ENCODE data around the gene ARX.

ARX gene

DNA sequence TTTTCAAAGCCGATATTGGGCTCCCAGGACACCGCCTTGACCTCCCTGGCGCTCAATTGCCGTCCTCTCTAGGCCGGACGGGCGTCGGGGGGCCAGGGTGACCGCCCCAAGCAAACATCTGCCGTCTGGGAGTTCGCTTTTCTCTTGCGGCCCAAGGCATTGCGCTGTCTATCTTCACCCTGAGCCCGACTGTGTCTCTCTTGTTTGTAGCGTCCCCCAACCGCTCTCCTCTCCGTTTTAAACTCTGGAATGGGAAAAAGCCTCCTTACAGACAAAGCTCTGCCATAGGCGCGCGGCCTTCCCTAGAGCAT is 551 bp upstream of the ARX start:
- DNase-seq, result no peak

- no peak for DNase-seq
These were observed 1.4 kb downstream of the ARX start for GRCh38 chrX:25014366-25014838.

GRCh38 chrX:25013632-25014365 is 2.0 kb downstream of the ARX start:
- no peak for DNase-seq

GRCh38 chrX:25012793-25013631 is 2.8 kb downstream of the ARX start:
- no peak for DNase-seq

GRCh38 chrX:25012433-25012735 is 3.4 kb downstream of the ARX start:
- no peak for DNase-seq

DNA sequence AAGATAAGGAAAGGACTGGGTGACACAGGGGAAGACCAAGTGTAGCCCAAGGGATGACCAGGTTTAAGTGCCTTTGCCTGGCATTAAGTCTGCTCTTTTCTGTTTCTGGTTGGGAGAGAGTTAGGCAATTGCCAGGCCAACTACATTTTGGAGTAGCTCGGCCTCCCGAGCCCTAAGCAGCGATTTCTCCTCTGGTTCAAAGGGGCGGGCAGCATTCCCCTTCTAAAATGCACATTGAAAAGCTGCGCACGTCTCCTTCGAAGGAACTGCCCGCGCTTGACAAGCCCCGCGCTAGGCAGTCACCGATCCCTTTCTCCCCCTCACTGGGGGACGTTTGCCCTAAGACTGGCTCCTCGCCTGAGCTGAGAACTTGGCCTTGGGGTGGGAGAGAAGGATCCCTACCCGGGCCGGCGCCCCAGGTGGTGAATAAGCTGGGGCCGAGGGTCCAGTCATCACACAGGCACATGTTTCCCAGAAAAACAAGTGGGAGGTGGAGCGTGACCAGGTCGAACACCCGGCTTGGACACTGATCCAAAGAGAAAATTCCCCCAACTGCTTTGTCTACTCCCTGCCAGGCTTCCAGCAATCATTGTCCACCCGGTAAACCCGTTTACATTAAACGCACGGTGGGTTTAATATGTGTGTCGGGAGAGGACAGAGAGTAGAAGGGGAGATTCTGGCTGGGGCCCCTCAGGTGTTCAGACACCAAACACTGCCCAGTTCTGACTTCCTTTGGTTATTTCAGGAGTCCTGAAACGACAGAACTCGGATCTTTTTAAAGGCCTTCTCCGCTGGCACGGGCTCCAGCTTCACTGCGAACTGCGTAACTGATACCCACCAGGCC is 4.0 kb downstream of the ARX start:
- DNase-seq, result no peak

DNA sequence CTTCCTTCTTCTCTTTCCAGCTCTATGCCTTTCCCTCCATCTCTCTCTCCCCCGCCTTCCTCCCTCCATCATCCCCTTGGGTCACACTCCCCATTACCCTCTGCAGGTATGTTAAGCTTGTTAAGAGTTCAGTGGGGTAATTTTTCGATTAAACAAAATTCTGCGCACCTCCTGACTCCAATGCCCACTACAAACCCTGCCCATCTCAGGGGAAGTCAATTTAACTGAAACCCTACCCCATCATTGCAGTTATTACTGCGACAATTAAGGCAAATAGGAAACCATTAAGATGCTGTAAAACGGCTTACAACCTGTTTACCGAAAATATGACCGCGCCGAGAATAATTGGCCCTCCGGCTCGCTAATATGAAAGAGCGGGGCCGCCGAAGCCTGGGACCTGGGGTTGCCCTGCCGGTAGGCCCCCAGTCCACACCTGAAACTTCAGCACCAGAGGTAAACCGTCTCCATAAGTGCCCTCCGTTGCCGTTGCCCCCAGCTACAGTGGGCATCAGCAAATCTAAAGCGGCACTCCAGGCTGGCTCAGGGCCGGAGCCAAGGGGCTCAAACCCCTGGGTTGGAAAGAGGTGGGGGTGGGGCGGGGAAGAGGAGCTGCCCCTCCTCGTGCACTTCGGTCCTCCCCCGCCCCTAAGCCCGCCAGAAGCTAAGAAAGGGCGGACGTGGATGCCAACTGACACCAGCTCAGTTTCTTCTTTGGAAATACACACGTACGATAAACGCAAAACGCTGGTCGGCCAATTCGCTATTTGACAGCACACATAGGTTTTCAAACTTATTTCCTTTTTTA is 4.8 kb downstream of the ARX start:
- DNase-seq, result no peak

DNA sequence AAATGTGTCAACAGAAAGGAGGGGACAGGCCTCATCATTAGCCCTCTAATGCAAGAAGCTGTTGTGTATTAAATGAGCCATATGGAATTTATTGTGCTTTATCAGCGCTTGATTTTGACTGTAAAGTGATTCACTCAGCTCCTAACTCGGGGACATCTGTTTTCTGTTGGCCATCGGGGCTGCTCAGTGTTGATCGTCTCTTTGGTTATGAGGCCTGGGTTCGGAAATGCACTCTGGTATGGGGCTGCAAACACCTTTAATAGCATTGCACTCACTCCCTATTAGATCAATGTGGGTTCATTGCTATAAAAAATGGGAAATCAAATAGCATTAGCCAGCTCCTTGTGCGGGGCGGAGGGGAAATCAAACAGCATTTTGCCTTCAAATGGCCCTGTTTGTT is 6.4 kb downstream of the ARX start:
- DNase-seq, result no peak

DNA sequence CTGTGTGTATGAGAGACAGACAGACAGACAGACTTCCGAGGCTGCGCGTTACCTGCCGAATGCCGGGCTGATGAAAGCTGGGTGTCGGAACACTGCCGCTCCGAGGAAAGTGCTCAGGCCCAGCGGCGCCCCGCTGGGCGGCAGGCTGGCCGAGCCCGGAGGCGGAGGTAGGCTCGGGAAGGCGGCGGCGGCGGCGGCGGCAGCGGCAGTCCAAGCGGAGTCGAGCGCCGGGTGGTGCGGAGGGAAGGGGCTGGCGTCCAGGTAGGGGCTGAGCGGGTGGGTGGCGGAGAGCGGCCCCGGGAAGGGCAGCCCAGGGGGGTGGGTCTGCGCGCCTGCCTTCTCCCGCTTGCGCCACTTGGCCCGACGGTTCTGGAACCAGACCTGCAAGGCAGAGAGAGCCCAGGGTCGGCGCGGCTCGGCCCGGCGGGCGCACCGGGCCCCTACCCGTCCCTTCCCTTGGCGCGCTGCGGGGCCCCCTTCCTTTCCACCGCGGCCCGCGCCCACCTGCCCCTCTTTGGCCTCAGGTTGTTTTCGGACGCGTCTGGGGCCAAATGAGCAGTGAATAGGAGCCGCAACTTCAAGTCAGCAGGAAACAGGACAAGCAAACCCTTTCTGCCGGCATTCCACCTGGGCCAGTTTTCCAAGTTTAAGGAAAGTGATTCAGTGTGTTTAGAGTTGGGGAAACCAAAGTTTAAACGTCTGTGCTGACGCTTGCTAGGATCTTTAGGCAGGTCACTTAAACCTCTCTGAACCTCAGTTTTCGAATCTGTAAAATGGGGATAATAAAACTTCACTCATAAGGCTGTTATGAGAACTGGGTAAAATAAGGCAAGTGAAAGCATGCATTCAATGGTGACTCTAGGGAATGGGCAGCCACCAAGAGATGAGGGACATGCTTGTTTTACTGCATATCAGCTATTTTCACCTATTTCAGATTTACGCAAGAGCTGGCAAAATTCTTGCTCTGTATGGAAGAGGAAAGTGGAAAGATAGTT is 8.4 kb downstream of the ARX start:
- DNase-seq, result no peak

- no peak for DNase-seq
These were observed 9.1 kb downstream of the ARX start for GRCh38 chrX:25006586-25007058.

GRCh38 chrX:25005382-25006185 is 10.2 kb downstream of the ARX start:
- no peak for DNase-seq

DNA sequence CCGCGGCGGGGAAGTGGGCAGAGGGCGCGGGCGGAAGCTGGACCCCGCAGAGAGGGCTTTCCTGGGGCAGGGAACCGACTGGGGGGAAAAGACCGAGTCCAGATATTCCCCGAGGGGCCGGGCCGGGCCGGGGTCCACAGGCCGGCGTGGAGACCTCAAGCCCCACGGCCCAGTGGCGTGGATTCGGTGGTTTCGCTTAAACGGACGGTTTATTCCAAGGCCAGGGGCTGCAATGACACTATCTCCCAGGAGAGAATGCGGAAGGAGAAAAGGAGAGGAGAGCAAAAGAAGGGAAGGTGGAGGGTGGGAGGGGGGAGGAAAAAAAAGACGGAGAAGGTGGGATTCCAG is 10.8 kb downstream of the ARX start:
- DNase-seq, result no peak

DNA sequence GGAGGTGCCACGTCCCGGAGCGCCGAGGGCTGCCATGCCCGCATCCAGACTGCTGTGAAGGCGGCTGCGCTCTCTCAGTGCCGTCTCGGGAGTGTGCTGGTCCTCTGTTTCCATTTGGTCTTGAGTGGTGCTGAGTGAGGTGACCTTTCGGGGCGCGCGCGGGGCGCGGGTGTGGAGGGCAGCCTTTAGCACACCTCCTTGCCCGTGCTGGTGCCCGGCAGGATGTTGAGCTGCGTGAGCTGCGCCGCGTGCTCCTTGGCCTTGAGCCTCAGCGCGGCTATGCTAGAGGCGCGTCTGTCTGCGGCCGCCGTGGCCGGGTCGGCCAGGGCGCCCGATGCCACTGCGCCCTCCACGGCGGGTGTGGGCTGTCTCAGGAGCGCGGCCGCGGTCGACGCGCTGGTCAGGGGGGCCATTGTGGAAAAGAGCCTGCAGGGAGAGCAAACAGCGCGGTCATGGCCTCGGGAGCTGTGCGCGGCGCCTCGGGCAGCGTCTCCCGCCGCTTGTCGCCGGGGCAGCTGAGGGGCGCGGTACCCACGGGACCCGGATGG is 11.2 kb downstream of the ARX start:
- DNase-seq, result no peak

DNA sequence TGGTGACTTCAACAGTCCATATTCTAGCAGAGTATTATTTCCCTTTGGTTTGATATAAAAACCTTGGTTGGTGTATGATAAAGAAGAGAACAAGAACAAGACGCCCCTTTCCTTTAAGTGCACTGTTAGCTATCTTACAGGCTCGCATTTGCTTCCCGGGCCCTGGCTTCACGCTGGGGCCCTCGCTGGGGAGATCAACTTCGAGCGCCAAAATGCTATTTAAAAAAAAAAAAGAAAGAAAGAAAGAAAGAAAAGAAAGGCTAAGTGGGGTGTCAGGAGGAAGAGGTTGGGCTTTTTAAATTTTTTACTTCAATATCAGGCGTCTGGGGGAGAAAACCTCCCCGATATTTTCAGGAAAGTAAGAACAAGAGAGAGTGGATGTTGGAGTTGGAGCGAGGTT is 11.7 kb downstream of the ARX start:
- no peak for DNase-seq

- no peak for DNase-seq
These were observed 12.5 kb downstream of the ARX start for GRCh38 chrX:25003066-25003849.

DNA sequence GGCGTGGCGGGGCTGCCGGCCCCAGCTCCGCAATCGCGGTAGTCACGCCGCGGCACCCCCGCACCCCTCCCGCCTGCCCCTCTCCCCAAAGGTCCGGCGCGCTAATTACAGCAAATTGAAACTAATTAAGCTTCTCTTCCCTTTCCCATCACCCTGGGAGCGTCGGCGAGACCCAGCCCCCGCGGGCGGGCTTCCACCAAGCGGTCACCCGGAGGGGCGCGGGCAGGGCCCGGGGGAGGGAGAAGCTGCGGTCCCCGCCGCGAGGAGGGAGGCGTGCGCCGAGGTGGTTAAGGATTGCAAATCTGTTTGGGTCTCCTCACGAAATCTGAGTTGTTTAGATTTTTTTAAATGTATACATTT is 13.1 kb downstream of the ARX start:
- no peak for DNase-seq

GRCh38 chrX:25001808-25002660 is 13.7 kb downstream of the ARX start:
- DNase-seq, result no peak

DNA sequence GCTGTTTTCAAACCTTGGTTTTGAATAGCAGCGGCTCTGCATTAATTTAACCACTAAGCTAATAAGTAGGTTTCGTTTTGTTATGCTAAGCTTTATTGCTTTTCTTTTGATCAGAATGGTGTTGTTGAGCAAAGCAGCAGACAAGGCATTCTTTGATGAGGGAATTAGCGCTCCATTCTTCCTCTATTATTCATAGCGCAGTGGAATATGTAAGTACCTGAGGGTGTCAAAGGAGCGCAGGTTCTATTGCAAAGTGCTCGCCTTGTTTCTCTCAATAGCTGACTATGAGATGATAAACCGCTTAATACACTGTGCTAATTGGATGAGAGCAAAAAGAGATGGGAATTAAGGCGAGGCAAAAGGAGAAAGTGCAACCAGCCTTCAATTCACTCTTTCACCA is 16.3 kb downstream of the ARX start:
- DNase-seq, result no peak

All from central memory CD4-positive, alpha-beta T cell (primary cell).